Osteoblast (primary cell): ENCODE measurements around the gene LYPLAL1. TPM values are rescaled to one million over a fixed set of nuclear protein-coding genes. Genes with fewer than 3 reads are reported as not detected.

ENCODE experiments used
- DNase-seq: peaks from one replicate; pipeline ENCODE4 v3.0.0; 2011; ENCODE audit warnings: low spot score, mixed read lengths; ENCODE audit not compliant: insufficient read length; ENCODE audit errors: missing footprints
- H2AFZ ChIP-seq: 2 replicates; pipeline ENCODE4 v1.6.0; 2011; ENCODE audit warnings: mild to moderate bottlenecking, low read length
- H3K27ac ChIP-seq: 2 replicates; pipeline ENCODE4 v1.5.1; 2011; ENCODE audit warnings: mild to moderate bottlenecking, low read depth, low read length, moderate library complexity
- H3K27me3 ChIP-seq: 2 replicates; pipeline ENCODE4 v1.6.0; 2012; ENCODE audit warnings: mild to moderate bottlenecking, control low read depth, inconsistent platforms, low read length, moderate library complexity; ENCODE audit not compliant: insufficient read depth
- H3K36me3 ChIP-seq: 2 replicates; pipeline ENCODE4 v1.5.1; 2011; ENCODE audit warnings: mild to moderate bottlenecking, low read length, control low read depth, moderate library complexity; ENCODE audit not compliant: insufficient read depth
- H3K4me1 ChIP-seq: 2 replicates; pipeline ENCODE4 v1.5.1; 2011; ENCODE audit warnings: mild to moderate bottlenecking, low read length, control low read depth, moderate library complexity; ENCODE audit not compliant: insufficient read depth
- H3K4me2 ChIP-seq: 2 replicates; pipeline ENCODE4 v1.6.0; 2011; ENCODE audit warnings: mild to moderate bottlenecking, low read length; ENCODE audit not compliant: insufficient read depth
- H3K4me3 ChIP-seq: fragments of 200-600 bp; sonication (generic); 3 replicates; pipeline ENCODE4 v1.5.1; 2012; ENCODE audit warnings: mild to moderate bottlenecking, low read length, inconsistent platforms; ENCODE audit not compliant: insufficient read depth
- H3K79me2 ChIP-seq: 2 replicates; pipeline ENCODE4 v1.6.0; 2012; ENCODE audit warnings: mild to moderate bottlenecking, low read length, control low read depth, inconsistent platforms; ENCODE audit not compliant: insufficient read depth
- H3K9me3 ChIP-seq: 2 replicates; pipeline ENCODE4 v1.5.1; 2011; ENCODE audit warnings: low read depth, low read length, control low read depth
- H4K20me1 ChIP-seq: 2 replicates; pipeline ENCODE4 v1.6.0; 2012; ENCODE audit warnings: mild to moderate bottlenecking, low read length, control low read depth; ENCODE audit not compliant: insufficient read depth
- CTCF ChIP-seq: IDR thresholded peaks from 2 replicates; pipeline ENCODE4 v1.5.1; 2011; ENCODE audit warnings: mild to moderate bottlenecking, low read depth, low read length, moderate library complexity; ENCODE audit errors: extremely low read depth
- total RNA-seq: library from RNA; depleted of rRNA; stranded (reverse); fragments of >200 nt; gene quantifications from 2 replicates; pipeline ENCODE4 v1.2.3, GENCODE V29; 2012

Gene LYPLAL1
- total RNA-seq, 1 donor: 33.7 TPM

GRCh38 chr1:219172821-219173220, 857 bp upstream of the LYPLAL1 start:
- H3K4me3 ChIP-seq: no peak overlapping the region
- H4K20me1 ChIP-seq: no peaks in the 10 kb centered on the region
- H3K27ac ChIP-seq: no peak overlapping the region
- H3K4me1 ChIP-seq: peaks cover 15% of the 10 kb centered on the region
- H3K4me2 ChIP-seq: no peak overlapping the region
- no peaks in the 10 kb centered on the region for H3K9me3 ChIP-seq
- H3K79me2 ChIP-seq: peaks cover 41% of the 10 kb centered on the region
- TF ChIP-seq CTCF: no peak
- H2AFZ ChIP-seq: no peak overlapping the region
- no peaks in the 10 kb centered on the region for H3K36me3 ChIP-seq
- DNase-seq: peak; percentile 4
- no peaks in the 10 kb centered on the region for H3K27me3 ChIP-seq

- Histone ChIP-seq H3K4me1 (peaks cover 15% of the 10 kb centered on the region), H3K27ac (peak overlapping the region; percentile 91)
- TF ChIP-seq CTCF: no peak
These were observed 282 bp upstream of the LYPLAL1 start for GRCh38 chr1:219173434-219173757.

GRCh38 chr1:219174460-219175211, 958 bp downstream of the LYPLAL1 start:
- TF ChIP-seq CTCF: no peak
- DNase-seq: peak; percentile 54
- Histone ChIP-seq H3K27me3 (no peaks in the 10 kb centered on the region), H2AFZ (peak overlapping the region; percentile 91), H3K79me2 (peaks cover 45% of the 10 kb centered on the region), H4K20me1 (no peaks in the 10 kb centered on the region), H3K4me1 (peaks cover 15% of the 10 kb centered on the region), H3K36me3 (no peaks in the 10 kb centered on the region), H3K27ac (peak overlapping the region; percentile 91), H3K4me3 (peak overlapping the region; percentile 87), H3K4me2 (peak overlapping the region; percentile 95), H3K9me3 (no peaks in the 10 kb centered on the region)

More at GRCh38 chr1:219173434-219173757, 282 bp upstream of the LYPLAL1 start:
- Histone ChIP-seq H2AFZ (peak overlapping the region; percentile 91), H3K79me2 (peaks cover 45% of the 10 kb centered on the region), H3K4me2 (peak overlapping the region; percentile 95), H3K27me3 (no peaks in the 10 kb centered on the region), H3K9me3 (no peaks in the 10 kb centered on the region), H3K4me3 (peak overlapping the region; percentile 87), H4K20me1 (no peaks in the 10 kb centered on the region), H3K36me3 (no peaks in the 10 kb centered on the region)
- no peak for DNase-seq

- Histone ChIP-seq H3K4me2 (peak overlapping the region; percentile 95), H4K20me1 (no peaks in the 10 kb centered on the region), H3K27ac (peak overlapping the region; percentile 91), H3K27me3 (no peaks in the 10 kb centered on the region), H3K9me3 (no peaks in the 10 kb centered on the region), H3K4me3 (peak overlapping the region; percentile 87), H3K4me1 (peaks cover 15% of the 10 kb centered on the region), H3K36me3 (no peaks in the 10 kb centered on the region), H3K79me2 (peaks cover 48% of the 10 kb centered on the region), H2AFZ (no peak overlapping the region)
- no peak for TF ChIP-seq CTCF
- DNase-seq: no peak
These were observed 1.5 kb downstream of the LYPLAL1 start for GRCh38 chr1:219175212-219175564.
